ENCODE results near the gene KCNN1.
"Not testable (repeated sequence)": the region's sequence is repeated elsewhere in the genome, so short reads cannot be mapped to it uniquely, and the experiment has no call there.

KCNN1 gene

GRCh38 chr19:17966550-17967256 lies at the start of gene KCNN1:
TSS of gene KCNN1 (plus strand) at chr19:17967107. CDS start at chr19:17973889, 6,782 bp downstream.
- no peak for DNase-seq (ENCODE audit: low read depth)

- not testable (repeated sequence) for DNase-seq (ENCODE audit: low read depth)
Measured at GRCh38 chr19:17918151-17918550, 48.8 kb upstream of the KCNN1 start.

- DNase-seq (ENCODE audit: low read depth) = not testable (repeated sequence)
Measured at GRCh38 chr19:17919122-17919521, 47.8 kb upstream of the KCNN1 start.

- no peak for DNase-seq (ENCODE audit: low read depth)
Measured at GRCh38 chr19:17920527-17920926, 46.4 kb upstream of the KCNN1 start.

GRCh38 chr19:17922138-17922537 lies 44.8 kb upstream of the KCNN1 start:
- no peak for DNase-seq (ENCODE audit: low read depth)

- no peak for DNase-seq (ENCODE audit: low read depth)
Measured at GRCh38 chr19:17926044-17926443, 40.9 kb upstream of the KCNN1 start.

- DNase-seq (ENCODE audit: low read depth) = no peak
Measured at GRCh38 chr19:17929056-17929455, 37.9 kb upstream of the KCNN1 start.

GRCh38 chr19:17931532-17932191 lies 35.2 kb upstream of the KCNN1 start:
- no peak for DNase-seq (ENCODE audit: low read depth)

- DNase-seq (ENCODE audit: low read depth) = peak; percentile 89
Measured at GRCh38 chr19:17932485-17933338, 34.2 kb upstream of the KCNN1 start, which contains the start of gene CCDC124. TSS of gene CCDC124 (plus strand) at chr19:17933015. CDS start at chr19:17936421, 3,406 bp downstream.

GRCh38 chr19:17933414-17934129 lies 33.3 kb upstream of the KCNN1 start:
- no peak for DNase-seq (ENCODE audit: low read depth)

GRCh38 chr19:17936379-17936778 lies 30.5 kb upstream of the KCNN1 start:
- DNase-seq (ENCODE audit: low read depth) = no peak

GRCh38 chr19:17937371-17937900 lies 29.5 kb upstream of the KCNN1 start:
- no peak for DNase-seq (ENCODE audit: low read depth)

- DNase-seq (ENCODE audit: low read depth) = peak; percentile 79
Measured at GRCh38 chr19:17938092-17938845, 28.6 kb upstream of the KCNN1 start.

- DNase-seq (ENCODE audit: low read depth) = no peak
Measured at GRCh38 chr19:17942181-17942580, 24.7 kb upstream of the KCNN1 start.

GRCh38 chr19:17942582-17943273 lies 24.2 kb upstream of the KCNN1 start:
- no peak for DNase-seq (ENCODE audit: low read depth)

GRCh38 chr19:17943274-17944221 lies 23.4 kb upstream of the KCNN1 start:
- no peak for DNase-seq (ENCODE audit: low read depth)

- DNase-seq (ENCODE audit: low read depth) = no peak
Measured at GRCh38 chr19:17944301-17944700, 22.6 kb upstream of the KCNN1 start.

GRCh38 chr19:17946965-17947784 lies 19.7 kb upstream of the KCNN1 start:
- no peak for DNase-seq (ENCODE audit: low read depth)
